Lower leg skin (tissue), 4 donors: ENCODE results near the gene SORCS2. TPM values are rescaled to one million over a fixed set of nuclear protein-coding genes. Genes with fewer than 3 reads are reported as not detected.

Experiments used
- DNase-seq, 2 donors: peaks; one replicate each; pipeline ENCODE4 v3.0.0-alpha.2; 2019; ENCODE audit warnings: low spot score in 2 of 2
- H3K4me3 ChIP-seq: fragments of 200-600 bp; sonication (generic); 2 replicates; pipeline ENCODE4 v1.5.1; 2017; ENCODE audit warnings: mild to moderate bottlenecking, low read depth; ENCODE audit not compliant: poor library complexity, severe bottlenecking
- CTCF ChIP-seq, 3 donors: fragments of 450-650 bp; IDR thresholded peaks; one replicate each; pipeline ENCODE4 v1.5.1; 2016; ENCODE audit warnings: antibody characterized with exemption in 3 of 3, mild to moderate bottlenecking in 3 of 3, moderate library complexity in 2 of 3
- POLR2A ChIP-seq, 2 donors: fragments of 450-650 bp; IDR thresholded peaks; one replicate each; pipeline ENCODE4 v1.6.1; 2016 to 2017; ENCODE audit warnings: antibody characterized with exemption in 2 of 2, mild to moderate bottlenecking in 1 of 2, moderate library complexity in 1 of 2
- WGBS, 2 donors: methylation state at CpG; one replicate each; pipeline ENCODE4 v1.1.5; 2018; 5-methylcytosine and 5-hydroxymethylcytosine counted together
- intact Hi-C: fragments of 100-400 bp; cut with DNase I; formaldehyde crosslinking; loops from one replicate; pipeline ENCODE4 v1.15.0; 2023; ENCODE audit warnings: low total_unique reads
- total RNA-seq, 4 donors: library from RNA; depleted of rRNA; stranded (reverse); fragments of >200 nt; gene quantifications; one replicate each; pipeline ENCODE4 v1.1.0, GENCODE V29; 2016

SORCS2 gene
- total RNA-seq, 4 donors from 2014 or later, result 1.1 to 6.4 (median 1.5) TPM

GRCh38 chr4:7433376-7434140 is 241.2 kb downstream of the SORCS2 start:
- 90 to 91% methylated on average over 27 of the region's 28 CpGs for WGBS, 2 donors
- no peak for DNase-seq
- intact Hi-C loops, result no loop called here
- H3K4me3 ChIP-seq, result no peak overlapping the region
- no peak for TF ChIP-seq CTCF (IDR thresholded peaks at IDR 0.05)
- no peak for TF ChIP-seq POLR2A (IDR thresholded peaks at IDR 0.05)

- intact Hi-C loops, result no loop called here
- TF ChIP-seq POLR2A (IDR thresholded peaks at IDR 0.05), result no peak
- TF ChIP-seq CTCF (IDR thresholded peaks at IDR 0.05), result no peak
- DNase-seq, result no peak
- H3K4me3 ChIP-seq, result no peak overlapping the region
- 72 to 82% methylated on average over 22 to 26 of the region's 26 CpGs for WGBS, 2 donors
Observed at GRCh38 chr4:7434141-7434765, 241.9 kb downstream of the SORCS2 start.

- no peak for TF ChIP-seq POLR2A (IDR thresholded peaks at IDR 0.05)
- TF ChIP-seq CTCF (IDR thresholded peaks at IDR 0.05), result no peak
- no peak within 1 kb of the TSS for H3K4me3 ChIP-seq
- intact Hi-C loops, result no loop called here
- DNase-seq, result no peak
- 23 to 24% methylated on average over 7 of the region's 7 CpGs for WGBS, 2 donors
Observed at GRCh38 chr4:7434766-7435150, 242.4 kb downstream of the SORCS2 start, which contains the start of gene PSAPL1. PSAPL1 (minus strand) TSS chr4:7434930; CDS start chr4:7434879, 51 bp downstream.

- intact Hi-C loops, result no loop called here
- no peak for DNase-seq
- no peak overlapping the region for H3K4me3 ChIP-seq
- 81 to 88% methylated on average over 11 of the region's 11 CpGs for WGBS, 2 donors
- TF ChIP-seq CTCF (IDR thresholded peaks at IDR 0.05), result no peak
- no peak for TF ChIP-seq POLR2A (IDR thresholded peaks at IDR 0.05)
Observed at GRCh38 chr4:7435471-7436061, 243.2 kb downstream of the SORCS2 start.

- intact Hi-C loops, result no loop called here
- TF ChIP-seq CTCF (IDR thresholded peaks at IDR 0.05), result no peak
- TF ChIP-seq POLR2A (IDR thresholded peaks at IDR 0.05), result no peak
- no peak for DNase-seq
- WGBS, 2 donors, result 83 to 87% methylated on average over 13 of the region's 13 CpGs
- no peak overlapping the region for H3K4me3 ChIP-seq
Observed at GRCh38 chr4:7436256-7436655, 243.9 kb downstream of the SORCS2 start.
